ENCODE data around the gene TLE6. TPM values are rescaled to one million over a fixed set of nuclear protein-coding genes. Genes with fewer than 3 reads are reported as not detected.
"Not testable (repeated sequence)": the region's sequence is repeated elsewhere in the genome, so short reads cannot be mapped to it uniquely, and the experiment has no call there.

The TLE6 gene
- polyA plus RNA-seq, 4 donors, result 0.75 to 1.00 TPM; not detected in 2

- peaks cover 0 to 3% (median 0%) of the 10 kb centered on the region in 3 donors for H3K36me3 ChIP-seq (ENCODE audit: control insufficient read depth in 3 of 3, insufficient read depth in 2 of 3, low read depth in 1 of 3, low read length in 3 of 3)
- no peak overlapping the region for H3K27ac ChIP-seq (ENCODE audit: low read depth in 1 of 3, low read length in 2 of 3)
- H3K4me1 ChIP-seq (ENCODE audit: control insufficient read depth in 3 of 3, insufficient read depth in 2 of 3, low read depth in 1 of 3, low read length in 2 of 3), result peaks cover 0 to 16% (median 0%) of the 10 kb centered on the region in 3 donors
- FAIRE-seq, result no peak
- H3K27me3 ChIP-seq (ENCODE audit: control insufficient read depth in 3 of 3, insufficient read depth in 3 of 3, low read length in 3 of 3), result peaks cover 0 to 29% (median 5%) of the 10 kb centered on the region in 3 donors
- H3K9me3 ChIP-seq (ENCODE audit: control insufficient read depth in 2 of 2, insufficient read depth in 1 of 2, low read depth in 1 of 2, low read length in 1 of 2), result no peaks in the 10 kb centered on the region
- DNase-seq, result no peak
- H3K4me3 ChIP-seq (ENCODE audit: low read depth in 1 of 3, low read length in 3 of 3), result no peak overlapping the region
- whole genome bisulfite sequencing, 3 donors, result 54 to 68% (median 67%) methylated on average over 12 of the region's 12 CpGs
These were observed 10.4 kb downstream of the TLE6 start for GRCh38 chr19:2987797-2988196.

GRCh38 chr19:2988568-2988967 is 11.2 kb downstream of the TLE6 start:
- Histone ChIP-seq H3K4me1 (ENCODE audit: control insufficient read depth in 3 of 3, insufficient read depth in 2 of 3, low read depth in 1 of 3, low read length in 2 of 3) (peaks cover 0 to 9% (median 0%) of the 10 kb centered on the region in 3 donors), H3K36me3 (ENCODE audit: control insufficient read depth in 3 of 3, insufficient read depth in 2 of 3, low read depth in 1 of 3, low read length in 3 of 3) (peaks cover 0 to 3% (median 0%) of the 10 kb centered on the region in 3 donors), H3K27me3 (ENCODE audit: control insufficient read depth in 3 of 3, insufficient read depth in 3 of 3, low read length in 3 of 3) (peaks cover 0 to 24% (median 3%) of the 10 kb centered on the region in 3 donors), H3K4me3 (ENCODE audit: low read depth in 1 of 3, low read length in 3 of 3) (no peak overlapping the region), H3K9me3 (ENCODE audit: control insufficient read depth in 2 of 2, insufficient read depth in 1 of 2, low read depth in 1 of 2, low read length in 1 of 2) (no peaks in the 10 kb centered on the region), H3K27ac (ENCODE audit: low read depth in 1 of 3, low read length in 2 of 3) (no peak overlapping the region)
- no peak for FAIRE-seq
- WGBS, 3 donors, result 90 to 96% (median 91%) methylated on average over 3 of the region's 3 CpGs
- DNase-seq, result no peak

GRCh38 chr19:2989236-2989946 is 12.0 kb downstream of the TLE6 start:
- WGBS, 3 donors, result 88 to 94% (median 92%) methylated on average over 11 to 15 of the region's 15 CpGs
- FAIRE-seq (no peak), DNase-seq (no peak)
- H3K36me3 ChIP-seq (ENCODE audit: control insufficient read depth in 3 of 3, insufficient read depth in 2 of 3, low read depth in 1 of 3, low read length in 3 of 3), result peaks cover 0 to 3% (median 0%) of the 10 kb centered on the region in 3 donors
- H3K4me3 ChIP-seq (ENCODE audit: low read depth in 1 of 3, low read length in 3 of 3), result no peak overlapping the region
- no peak overlapping the region for H3K27ac ChIP-seq (ENCODE audit: low read depth in 1 of 3, low read length in 2 of 3)
- H3K4me1 ChIP-seq (ENCODE audit: control insufficient read depth in 3 of 3, insufficient read depth in 2 of 3, low read depth in 1 of 3, low read length in 2 of 3), result peaks cover 0 to 8% (median 0%) of the 10 kb centered on the region in 3 donors
- H3K27me3 ChIP-seq (ENCODE audit: control insufficient read depth in 3 of 3, insufficient read depth in 3 of 3, low read length in 3 of 3), result peaks cover 0 to 16% (median 0%) of the 10 kb centered on the region in 3 donors
- no peaks in the 10 kb centered on the region for H3K9me3 ChIP-seq (ENCODE audit: control insufficient read depth in 2 of 2, insufficient read depth in 1 of 2, low read depth in 1 of 2, low read length in 1 of 2)

- not testable (repeated sequence) for DNase-seq; H3K4me3 ChIP-seq (ENCODE audit: low read depth in 1 of 3, low read length in 3 of 3); H3K27me3 ChIP-seq (ENCODE audit: control insufficient read depth in 3 of 3, insufficient read depth in 3 of 3, low read length in 3 of 3); FAIRE-seq; H3K4me1 ChIP-seq (ENCODE audit: control insufficient read depth in 3 of 3, insufficient read depth in 2 of 3, low read depth in 1 of 3, low read length in 2 of 3); H3K27ac ChIP-seq (ENCODE audit: low read depth in 1 of 3, low read length in 2 of 3); H3K9me3 ChIP-seq (ENCODE audit: control insufficient read depth in 2 of 2, insufficient read depth in 1 of 2, low read depth in 1 of 2, low read length in 1 of 2)
- WGBS, 3 donors, result 86 to 93% (median 89%) methylated on average over 11 of the region's 11 CpGs
- peaks cover 0 to 22% (median 0%) of the 10 kb centered on the region in 3 donors for H3K36me3 ChIP-seq (ENCODE audit: control insufficient read depth in 3 of 3, insufficient read depth in 2 of 3, low read depth in 1 of 3, low read length in 3 of 3)
These were observed 15.0 kb downstream of the TLE6 start for GRCh38 chr19:2992333-2992732.

DNA sequence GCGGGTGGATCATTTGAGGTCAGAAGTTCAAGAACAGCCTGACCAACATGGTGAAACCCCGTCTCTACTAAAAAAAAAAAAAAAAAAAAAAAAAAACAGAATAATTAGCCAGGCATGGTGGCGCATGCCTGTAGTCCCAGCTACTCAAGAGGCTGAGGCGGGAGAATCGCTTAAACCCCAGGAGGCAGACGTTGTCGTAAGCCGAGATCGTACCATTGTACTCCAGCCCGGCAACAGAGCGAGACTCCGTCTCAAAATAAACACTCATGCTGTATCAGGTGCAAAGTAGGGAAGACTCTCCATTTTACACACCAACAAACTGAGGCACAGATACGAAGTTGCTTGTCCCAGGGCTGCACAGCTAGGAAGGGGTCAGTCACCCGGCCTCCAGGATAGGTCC is 15.6 kb downstream of the TLE6 start:
- peaks cover 0 to 5% of the 10 kb centered on the region in 2 donors for H3K9me3 ChIP-seq (ENCODE audit: control insufficient read depth in 2 of 2, insufficient read depth in 1 of 2, low read depth in 1 of 2, low read length in 1 of 2)
- H3K4me3 ChIP-seq (ENCODE audit: low read depth in 1 of 3, low read length in 3 of 3), result no peak overlapping the region
- no peak for FAIRE-seq
- WGBS, 3 donors, result 67 to 78% (median 70%) methylated on average over 14 of the region's 14 CpGs
- H3K27me3 ChIP-seq (ENCODE audit: control insufficient read depth in 3 of 3, insufficient read depth in 3 of 3, low read length in 3 of 3), result peaks cover 0 to 1% (median 0%) of the 10 kb centered on the region in 3 donors
- no peak overlapping the region for H3K27ac ChIP-seq (ENCODE audit: low read depth in 1 of 3, low read length in 2 of 3)
- H3K4me1 ChIP-seq (ENCODE audit: control insufficient read depth in 3 of 3, insufficient read depth in 2 of 3, low read depth in 1 of 3, low read length in 2 of 3), result no peaks in the 10 kb centered on the region
- peaks cover 0 to 28% (median 0%) of the 10 kb centered on the region in 3 donors for H3K36me3 ChIP-seq (ENCODE audit: control insufficient read depth in 3 of 3, insufficient read depth in 2 of 3, low read depth in 1 of 3, low read length in 3 of 3)
- no peak for DNase-seq

DNA sequence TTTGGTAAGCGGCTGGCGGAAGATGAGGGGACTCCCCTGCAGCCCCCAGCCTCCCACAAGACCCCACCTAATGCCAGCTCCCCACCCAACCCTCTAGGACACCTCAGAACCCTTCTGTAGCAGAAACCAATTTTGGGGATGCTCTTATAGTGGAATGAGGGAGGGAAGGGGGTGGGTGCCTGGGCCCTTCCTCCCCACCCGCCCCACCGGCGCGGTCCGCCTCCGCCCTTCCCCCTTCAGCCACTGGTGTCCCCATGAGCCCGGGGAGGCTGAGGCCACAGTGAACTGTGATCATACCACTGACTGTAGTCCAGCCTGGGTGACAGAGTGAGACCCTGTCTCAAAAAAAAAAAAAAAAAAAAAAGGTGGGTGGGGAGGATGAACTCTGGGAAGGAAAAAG is 16.2 kb downstream of the TLE6 start:
- no peak for DNase-seq
- no peaks in the 10 kb centered on the region for H3K4me1 ChIP-seq (ENCODE audit: control insufficient read depth in 3 of 3, insufficient read depth in 2 of 3, low read depth in 1 of 3, low read length in 2 of 3)
- peaks cover 0 to 34% (median 0%) of the 10 kb centered on the region in 3 donors for H3K36me3 ChIP-seq (ENCODE audit: control insufficient read depth in 3 of 3, insufficient read depth in 2 of 3, low read depth in 1 of 3, low read length in 3 of 3)
- H3K4me3 ChIP-seq (ENCODE audit: low read depth in 1 of 3, low read length in 3 of 3), result no peak overlapping the region
- 61 to 72% (median 62%) methylated on average over 7 to 9 of the region's 9 CpGs for WGBS, 3 donors
- no peak overlapping the region for H3K27ac ChIP-seq (ENCODE audit: low read depth in 1 of 3, low read length in 2 of 3)
- H3K9me3 ChIP-seq (ENCODE audit: control insufficient read depth in 2 of 2, insufficient read depth in 1 of 2, low read depth in 1 of 2, low read length in 1 of 2), result peaks cover 0 to 5% of the 10 kb centered on the region in 2 donors
- H3K27me3 ChIP-seq (ENCODE audit: control insufficient read depth in 3 of 3, insufficient read depth in 3 of 3, low read length in 3 of 3), result no peaks in the 10 kb centered on the region
- no peak for FAIRE-seq

- Histone ChIP-seq H3K4me3 (ENCODE audit: low read depth in 1 of 3, low read length in 3 of 3) (no peak overlapping the region), H3K4me1 (ENCODE audit: control insufficient read depth in 3 of 3, insufficient read depth in 2 of 3, low read depth in 1 of 3, low read length in 2 of 3) (no peaks in the 10 kb centered on the region), H3K27me3 (ENCODE audit: control insufficient read depth in 3 of 3, insufficient read depth in 3 of 3, low read length in 3 of 3) (no peaks in the 10 kb centered on the region), H3K36me3 (ENCODE audit: control insufficient read depth in 3 of 3, insufficient read depth in 2 of 3, low read depth in 1 of 3, low read length in 3 of 3) (peaks cover 0 to 42% (median 0%) of the 10 kb centered on the region in 3 donors), H3K27ac (ENCODE audit: low read depth in 1 of 3, low read length in 2 of 3) (no peak overlapping the region), H3K9me3 (ENCODE audit: control insufficient read depth in 2 of 2, insufficient read depth in 1 of 2, low read depth in 1 of 2, low read length in 1 of 2) (peaks cover 0 to 5% of the 10 kb centered on the region in 2 donors)
- FAIRE-seq (no peak), DNase-seq (no peak)
- 80 to 84% (median 83%) methylated on average over 15 of the region's 15 CpGs for WGBS, 3 donors
These were observed 17.3 kb downstream of the TLE6 start for GRCh38 chr19:2994588-2995131.

DNA sequence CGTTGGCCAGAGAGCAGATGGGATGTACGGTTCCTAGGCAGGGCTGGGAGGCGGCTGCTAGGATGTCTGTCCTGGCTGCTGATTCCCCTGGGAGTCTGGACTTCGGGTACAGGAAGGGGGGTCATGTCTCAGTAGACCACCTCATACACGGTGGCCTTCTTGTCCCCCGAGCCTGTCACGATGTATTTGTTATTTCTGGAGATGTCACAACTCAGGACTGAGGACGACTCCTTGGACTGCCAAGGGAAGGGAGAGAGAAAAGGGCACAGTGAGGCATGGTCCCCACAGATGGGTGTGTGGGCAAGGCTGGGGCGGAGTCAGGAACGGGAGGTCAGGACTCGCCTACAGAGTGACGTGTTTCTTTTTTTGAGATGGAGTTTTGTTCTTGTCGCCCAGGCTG is 20.4 kb downstream of the TLE6 start:
- 75 to 81% (median 79%) methylated on average over 13 of the region's 13 CpGs for WGBS, 3 donors
- DNase-seq (no peak), FAIRE-seq (no peak)
- H3K27ac ChIP-seq (ENCODE audit: low read depth in 1 of 3, low read length in 2 of 3), result no peak overlapping the region
- H3K27me3 ChIP-seq (ENCODE audit: control insufficient read depth in 3 of 3, insufficient read depth in 3 of 3, low read length in 3 of 3), result no peaks in the 10 kb centered on the region
- no peak overlapping the region for H3K4me3 ChIP-seq (ENCODE audit: low read depth in 1 of 3, low read length in 3 of 3)
- peaks cover 0 to 70% (median 0%) of the 10 kb centered on the region in 3 donors for H3K36me3 ChIP-seq (ENCODE audit: control insufficient read depth in 3 of 3, insufficient read depth in 2 of 3, low read depth in 1 of 3, low read length in 3 of 3)
- peaks cover 0 to 5% of the 10 kb centered on the region in 2 donors for H3K9me3 ChIP-seq (ENCODE audit: control insufficient read depth in 2 of 2, insufficient read depth in 1 of 2, low read depth in 1 of 2, low read length in 1 of 2)
- no peaks in the 10 kb centered on the region for H3K4me1 ChIP-seq (ENCODE audit: control insufficient read depth in 3 of 3, insufficient read depth in 2 of 3, low read depth in 1 of 3, low read length in 2 of 3)

Measured in small intestine (tissue), 7 donors.